Mesenteric fat pad (tissue), 1 donor: ENCODE results near the gene ZBTB20. TPM values are rescaled to one million over a fixed set of nuclear protein-coding genes. Genes with fewer than 3 reads are reported as not detected.
"Not testable (repeated sequence)": the region's sequence is repeated elsewhere in the genome, so short reads cannot be mapped to it uniquely, and the experiment has no call there.

Experiments used
- DNase-seq: peaks from one replicate; pipeline ENCODE4 v3.0.0-alpha.2; 2020; ENCODE audit warnings: low spot score
- total RNA-seq: library from RNA; stranded (reverse); fragmentation: NEBNext Ultra II Directional; extraction: Animal tissue kit (Norgen Biotek cat#: 25700); gene quantifications from one replicate; pipeline ENCODE4 v1.2.1, GENCODE V29; 2021
- donor health status: DM: yes; HTN: yes; CAD: no.

Gene ZBTB20
- total RNA-seq, 1 donor from 2014 or later, result 54.4 TPM

- DNase-seq, result no peak
Measured at GRCh38 chr3:114846779-114847178, 300.3 kb downstream of the ZBTB20 start.

GRCh38 chr3:114846252-114846651 lies 300.8 kb downstream of the ZBTB20 start:
- DNase-seq, result no peak

- DNase-seq, result no peak
Measured at GRCh38 chr3:114841515-114841914, 305.6 kb downstream of the ZBTB20 start.

GRCh38 chr3:114839476-114839875 lies 307.6 kb downstream of the ZBTB20 start:
- DNase-seq, result no peak

GRCh38 chr3:114838025-114838424 lies 309.1 kb downstream of the ZBTB20 start:
- no peak for DNase-seq

- no peak for DNase-seq
Measured at GRCh38 chr3:114834175-114834940, 312.7 kb downstream of the ZBTB20 start.

- DNase-seq, result no peak
Measured at GRCh38 chr3:114831861-114832260, 315.2 kb downstream of the ZBTB20 start.

- no peak for DNase-seq
Measured at GRCh38 chr3:114830652-114831051, 316.4 kb downstream of the ZBTB20 start.

- DNase-seq, result no peak
Measured at GRCh38 chr3:114829783-114830182, 317.3 kb downstream of the ZBTB20 start.

- DNase-seq, result no peak
Measured at GRCh38 chr3:114827495-114827894, 319.6 kb downstream of the ZBTB20 start.

GRCh38 chr3:114824014-114824413 lies 323.1 kb downstream of the ZBTB20 start:
- DNase-seq, result no peak

- no peak for DNase-seq
Measured at GRCh38 chr3:114823061-114823460, 324.0 kb downstream of the ZBTB20 start.

GRCh38 chr3:114816052-114816451 lies 331.0 kb downstream of the ZBTB20 start:
- no peak for DNase-seq

GRCh38 chr3:114812541-114813238 lies 334.4 kb downstream of the ZBTB20 start:
- DNase-seq, result not testable (repeated sequence)

GRCh38 chr3:114809668-114810413 lies 337.2 kb downstream of the ZBTB20 start:
- DNase-seq, result no peak

GRCh38 chr3:114804099-114804498 lies 343.0 kb downstream of the ZBTB20 start:
- DNase-seq, result no peak

GRCh38 chr3:114803042-114803695 lies 343.9 kb downstream of the ZBTB20 start:
- no peak for DNase-seq

GRCh38 chr3:114800272-114801031 lies 346.6 kb downstream of the ZBTB20 start:
- DNase-seq, result no peak

GRCh38 chr3:114799816-114800215 lies 347.3 kb downstream of the ZBTB20 start:
- DNase-seq, result no peak

GRCh38 chr3:114796796-114797195 lies 350.3 kb downstream of the ZBTB20 start:
- no peak for DNase-seq
